GM13977 (cell line): ENCODE data around the gene ANKRD65.
A peak's percentile ranks its signal among the peaks of the same experiment; 100 is the strongest.

ENCODE experiments used
- DNase-seq: peaks from one replicate; pipeline ENCODE4 v3.0.0; 2012; ENCODE audit warnings: low spot score
- in situ Hi-C: fragments of 300-500 bp; cut with MboI; formaldehyde crosslinking; loops from one replicate; pipeline ENCODE4 v1.12.0; 2022; ENCODE audit warnings: low sequenced_read_pairs, low pct_unique_long_range_greater_than_20kb, mixed read lengths, inconsistent platforms; ENCODE audit not compliant: unreplicated experiment
- TF ChIP-seq, protein P1 (sequence below): IDR thresholded peaks from 2 replicates; pipeline ENCODE4 v1.5.1; 2012; ENCODE audit warnings: mild to moderate bottlenecking, control low read depth; ENCODE audit not compliant: insufficient read depth; ENCODE audit errors: extremely low read depth, missing control alignments

Gene ANKRD65

DNA sequence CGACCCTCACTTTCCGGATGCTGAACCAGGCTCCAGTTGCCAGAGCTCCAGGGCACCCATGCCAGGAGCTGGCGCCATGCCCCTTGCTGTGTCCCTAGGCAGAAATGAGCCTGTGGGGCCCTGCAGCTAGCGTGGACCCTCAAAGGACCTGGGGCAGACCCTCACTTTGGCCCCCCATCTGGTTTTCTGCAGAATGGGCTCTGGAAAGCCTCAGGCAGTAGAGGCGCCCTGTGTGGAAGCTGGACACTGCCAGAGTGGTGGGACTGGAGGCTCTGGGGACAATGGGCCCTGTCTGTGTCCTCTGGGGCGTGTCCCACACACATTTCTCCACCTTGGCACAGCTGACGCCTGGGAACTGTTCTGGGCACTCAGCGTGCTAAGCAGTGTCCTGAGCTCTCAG lies 39.8 kb downstream of the ANKRD65 start:
- in situ Hi-C loops = no loop called here
- TF ChIP-seq, protein P1, sequence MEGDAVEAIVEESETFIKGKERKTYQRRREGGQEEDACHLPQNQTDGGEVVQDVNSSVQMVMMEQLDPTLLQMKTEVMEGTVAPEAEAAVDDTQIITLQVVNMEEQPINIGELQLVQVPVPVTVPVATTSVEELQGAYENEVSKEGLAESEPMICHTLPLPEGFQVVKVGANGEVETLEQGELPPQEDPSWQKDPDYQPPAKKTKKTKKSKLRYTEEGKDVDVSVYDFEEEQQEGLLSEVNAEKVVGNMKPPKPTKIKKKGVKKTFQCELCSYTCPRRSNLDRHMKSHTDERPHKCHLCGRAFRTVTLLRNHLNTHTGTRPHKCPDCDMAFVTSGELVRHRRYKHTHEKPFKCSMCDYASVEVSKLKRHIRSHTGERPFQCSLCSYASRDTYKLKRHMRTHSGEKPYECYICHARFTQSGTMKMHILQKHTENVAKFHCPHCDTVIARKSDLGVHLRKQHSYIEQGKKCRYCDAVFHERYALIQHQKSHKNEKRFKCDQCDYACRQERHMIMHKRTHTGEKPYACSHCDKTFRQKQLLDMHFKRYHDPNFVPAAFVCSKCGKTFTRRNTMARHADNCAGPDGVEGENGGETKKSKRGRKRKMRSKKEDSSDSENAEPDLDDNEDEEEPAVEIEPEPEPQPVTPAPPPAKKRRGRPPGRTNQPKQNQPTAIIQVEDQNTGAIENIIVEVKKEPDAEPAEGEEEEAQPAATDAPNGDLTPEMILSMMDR = no peak

DNA sequence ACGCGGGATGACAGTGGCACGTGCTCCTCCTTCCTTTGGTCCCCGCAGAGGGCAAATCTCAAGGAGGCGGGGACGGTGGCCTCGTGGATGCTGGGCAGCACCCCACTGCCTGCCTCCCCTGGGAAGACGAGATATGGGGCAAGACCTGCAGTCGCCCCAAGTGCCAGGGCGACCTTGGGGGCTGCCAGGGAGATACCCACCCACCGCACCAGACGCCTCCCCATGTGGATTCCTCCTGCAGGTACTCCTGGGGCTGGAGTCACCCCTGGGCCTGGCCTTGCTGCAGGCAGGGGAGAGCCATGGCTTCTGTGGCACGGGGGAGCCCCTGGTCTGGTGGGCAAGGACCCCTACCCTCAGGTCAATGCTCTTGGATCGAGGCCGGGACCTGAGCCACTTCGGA lies 40.2 kb downstream of the ANKRD65 start:
- TF ChIP-seq, protein P1 = no peak
- no peak for DNase-seq
- in situ Hi-C loops = no loop called here

More for the DNA sequence above, 39.8 kb downstream of the ANKRD65 start:
- DNase-seq = no peak

DNA sequence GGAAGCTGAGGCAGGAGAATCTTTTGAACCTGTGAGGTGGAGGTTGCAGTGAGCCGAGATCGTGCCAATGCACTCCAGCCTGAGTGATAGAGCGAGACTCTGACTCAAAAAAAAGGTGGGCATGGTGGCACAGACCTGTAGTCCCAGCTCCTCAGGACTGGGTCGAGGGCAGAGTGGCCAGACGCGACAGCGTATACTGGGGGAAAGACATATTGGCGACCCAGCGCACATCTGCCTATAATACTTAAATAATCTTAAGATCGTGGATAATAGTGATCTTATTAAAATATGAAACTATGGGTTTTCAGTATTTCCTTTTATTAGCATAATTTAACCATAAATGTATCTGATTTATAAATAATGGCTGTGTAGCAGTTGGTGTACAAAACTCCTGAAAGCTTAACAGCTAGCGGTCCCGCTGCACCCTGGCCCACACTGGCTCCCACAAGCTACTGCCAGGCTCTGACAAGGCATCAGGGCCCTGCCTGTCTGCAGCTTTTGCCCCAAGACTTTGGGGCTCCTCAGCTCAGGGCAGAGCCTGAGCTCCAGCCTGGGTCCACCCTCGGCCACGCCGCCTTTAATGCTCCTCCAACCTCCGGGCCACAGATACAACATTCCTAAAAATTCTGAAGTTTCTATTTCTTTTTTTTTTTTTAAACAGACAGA lies 43.4 kb downstream of the ANKRD65 start:
- TF ChIP-seq, protein P1 = no peak
- in situ Hi-C loops = no loop called here
- DNase-seq = no peak

DNA sequence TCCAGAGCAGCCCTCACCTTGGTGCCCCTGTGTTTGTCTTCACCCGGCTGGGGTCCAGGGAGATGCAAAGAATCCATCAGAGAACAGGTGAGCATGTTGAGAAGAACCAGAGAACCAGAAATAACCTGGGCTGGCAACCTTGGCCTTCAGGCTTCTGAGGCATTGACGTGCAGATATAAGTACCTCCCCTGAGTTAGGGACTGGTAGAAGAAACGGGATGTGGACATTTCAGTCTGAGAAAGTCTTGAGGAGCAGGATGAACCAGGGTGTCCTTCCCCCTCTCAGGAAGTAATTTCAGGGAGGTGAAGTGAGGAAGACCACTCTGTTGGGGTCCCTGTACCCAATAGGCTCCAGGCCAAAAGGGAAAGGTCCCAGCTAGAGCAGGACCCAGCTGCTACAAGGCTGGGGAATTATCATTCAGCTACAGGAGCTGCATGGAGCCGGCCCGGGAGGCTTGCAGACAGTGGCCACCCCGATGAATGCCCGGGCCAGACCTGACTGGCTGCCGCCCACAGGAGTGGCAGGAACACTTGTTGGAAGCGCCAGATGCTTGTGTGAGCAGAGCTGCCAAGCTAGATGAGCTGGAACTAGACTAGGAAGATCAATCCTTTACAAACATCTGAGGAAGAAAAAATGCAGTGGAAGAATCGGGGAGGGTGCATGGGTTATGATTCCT lies 44.4 kb downstream of the ANKRD65 start:
- DNase-seq = no peak
- in situ Hi-C loops = no loop called here
- TF ChIP-seq, protein P1 = no peak

DNA sequence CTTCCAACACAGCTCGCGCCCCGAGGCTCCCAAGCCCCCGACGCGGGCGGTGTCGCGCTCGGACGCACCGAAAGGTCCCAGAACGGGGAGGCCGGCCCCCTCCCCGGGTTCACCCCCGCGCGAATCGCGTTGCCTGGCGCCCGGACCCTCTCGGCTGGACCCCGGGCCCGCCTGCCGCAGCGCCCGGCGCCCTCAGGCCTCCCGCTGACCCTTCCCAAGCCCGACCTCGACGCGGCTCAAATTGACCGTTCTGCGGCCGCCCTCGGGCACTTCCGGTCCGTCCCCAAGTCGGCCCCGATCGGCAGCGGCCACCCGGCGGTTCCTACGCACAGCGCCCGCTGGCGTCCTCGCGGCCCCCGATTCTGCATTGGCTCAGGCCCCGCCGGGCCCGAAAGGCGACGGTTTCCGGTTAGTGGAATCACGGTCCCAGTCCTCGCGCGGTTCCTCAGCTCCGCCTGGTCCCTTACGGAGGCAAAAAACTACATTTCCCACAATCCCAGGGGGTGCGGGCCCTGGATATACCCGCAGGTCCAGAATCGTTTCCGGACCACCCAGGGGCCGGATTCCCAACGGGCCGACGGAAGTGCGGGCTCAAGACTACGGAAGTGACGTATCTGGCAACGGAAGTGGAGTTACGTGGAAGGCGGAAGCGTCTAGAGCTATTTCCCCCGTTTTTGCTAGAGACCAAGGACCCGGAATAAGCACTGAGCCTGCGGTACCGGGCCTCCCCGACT lies 46.0 kb downstream of the ANKRD65 start, which contains the start of gene AURKAIP1:
Gene AURKAIP1 (minus strand): TSS at position 279 of the 734 bp plus-strand sequence. CDS start 451 bp downstream, outside the sequence.
- TF ChIP-seq, protein P1 = peak; percentile 38
- DNase-seq = peak; percentile 99
- in situ Hi-C loops = no loop called here

DNA sequence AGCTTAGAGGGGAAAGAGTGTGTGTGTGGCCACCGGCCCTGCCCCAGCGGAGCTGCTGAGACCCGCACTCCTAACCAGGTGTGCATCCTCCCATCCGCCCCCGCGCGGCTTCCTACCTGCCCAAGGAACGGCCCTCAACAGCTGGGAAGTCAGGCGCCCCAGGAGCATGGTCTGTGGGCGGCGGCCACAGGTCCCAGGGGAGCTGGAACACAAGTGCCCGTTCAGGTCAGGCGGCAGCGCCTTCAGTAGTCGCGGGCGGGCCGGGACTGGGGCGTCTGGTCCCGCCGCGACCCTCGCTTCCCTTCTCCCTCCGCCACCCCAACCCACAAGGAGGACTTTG lies 46.5 kb downstream of the ANKRD65 start:
- in situ Hi-C loops = no loop called here
- TF ChIP-seq, protein P1 = no peak
- no peak for DNase-seq
